GM12865 (cell line): ENCODE data around the gene DMC1.

Experiments used
- DNase-seq: peaks from one replicate; pipeline ENCODE4 v3.0.0; 2010; ENCODE audit warnings: low read depth
- H3K4me3 ChIP-seq: 2 replicates; pipeline ENCODE4 v1.5.1; 2011; ENCODE audit warnings: mild to moderate bottlenecking, low read depth, low read length, control low read depth
- TF ChIP-seq, protein P1 (sequence below): IDR thresholded peaks from 2 replicates; pipeline ENCODE4 v1.5.1; 2011; ENCODE audit warnings: low read length, control low read depth, low read depth, inconsistent platforms; ENCODE audit not compliant: insufficient read depth; ENCODE audit errors: missing control alignments

Gene DMC1

DNA sequence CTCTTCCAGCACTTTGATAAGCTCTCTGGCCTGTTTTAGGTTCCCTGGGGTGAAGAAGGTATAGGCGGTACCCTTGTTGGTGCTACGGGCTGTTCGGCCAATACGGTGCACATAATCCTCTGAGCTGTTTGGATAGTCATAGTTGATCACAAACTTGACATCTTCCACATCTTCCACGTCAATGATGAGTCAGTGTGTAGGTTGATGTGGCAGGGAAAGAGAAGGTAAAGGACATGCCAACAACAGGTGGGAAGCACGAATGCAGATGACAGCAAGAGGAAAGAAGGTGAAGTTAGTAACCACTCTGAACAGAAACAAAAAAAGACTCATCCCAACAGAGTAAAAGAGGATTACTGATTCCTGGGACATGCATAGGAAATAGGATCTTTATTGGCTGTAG is 82.0 kb downstream of the DMC1 start:
- TF ChIP-seq, protein P1, sequence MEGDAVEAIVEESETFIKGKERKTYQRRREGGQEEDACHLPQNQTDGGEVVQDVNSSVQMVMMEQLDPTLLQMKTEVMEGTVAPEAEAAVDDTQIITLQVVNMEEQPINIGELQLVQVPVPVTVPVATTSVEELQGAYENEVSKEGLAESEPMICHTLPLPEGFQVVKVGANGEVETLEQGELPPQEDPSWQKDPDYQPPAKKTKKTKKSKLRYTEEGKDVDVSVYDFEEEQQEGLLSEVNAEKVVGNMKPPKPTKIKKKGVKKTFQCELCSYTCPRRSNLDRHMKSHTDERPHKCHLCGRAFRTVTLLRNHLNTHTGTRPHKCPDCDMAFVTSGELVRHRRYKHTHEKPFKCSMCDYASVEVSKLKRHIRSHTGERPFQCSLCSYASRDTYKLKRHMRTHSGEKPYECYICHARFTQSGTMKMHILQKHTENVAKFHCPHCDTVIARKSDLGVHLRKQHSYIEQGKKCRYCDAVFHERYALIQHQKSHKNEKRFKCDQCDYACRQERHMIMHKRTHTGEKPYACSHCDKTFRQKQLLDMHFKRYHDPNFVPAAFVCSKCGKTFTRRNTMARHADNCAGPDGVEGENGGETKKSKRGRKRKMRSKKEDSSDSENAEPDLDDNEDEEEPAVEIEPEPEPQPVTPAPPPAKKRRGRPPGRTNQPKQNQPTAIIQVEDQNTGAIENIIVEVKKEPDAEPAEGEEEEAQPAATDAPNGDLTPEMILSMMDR: no peak
- H3K4me3 ChIP-seq: no peak overlapping the region

DNA sequence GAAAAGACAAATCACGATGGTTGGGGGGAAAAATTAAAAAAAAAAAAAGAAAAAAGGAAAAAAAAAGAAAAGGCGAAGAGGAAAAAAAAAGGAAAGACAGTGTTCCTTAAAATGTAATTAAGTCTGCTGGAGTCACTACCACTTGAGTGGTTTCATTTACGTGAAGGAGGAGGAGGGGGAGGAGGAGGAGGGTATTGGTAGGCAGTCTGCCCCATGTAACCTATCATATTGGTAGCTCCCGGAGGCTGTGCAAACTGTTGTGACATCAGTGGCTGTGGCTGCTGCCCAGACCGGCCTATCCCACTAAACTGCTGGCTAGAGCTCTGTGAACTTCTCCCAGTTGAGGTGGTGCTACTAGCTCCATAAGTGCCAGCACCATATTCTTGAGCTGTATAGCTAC is 84.2 kb downstream of the DMC1 start:
- no peak overlapping the region for H3K4me3 ChIP-seq
- TF ChIP-seq, protein P1: no peak
- no peak for DNase-seq

More for the DNA sequence above, 82.0 kb downstream of the DMC1 start:
- no peak for DNase-seq

DNA sequence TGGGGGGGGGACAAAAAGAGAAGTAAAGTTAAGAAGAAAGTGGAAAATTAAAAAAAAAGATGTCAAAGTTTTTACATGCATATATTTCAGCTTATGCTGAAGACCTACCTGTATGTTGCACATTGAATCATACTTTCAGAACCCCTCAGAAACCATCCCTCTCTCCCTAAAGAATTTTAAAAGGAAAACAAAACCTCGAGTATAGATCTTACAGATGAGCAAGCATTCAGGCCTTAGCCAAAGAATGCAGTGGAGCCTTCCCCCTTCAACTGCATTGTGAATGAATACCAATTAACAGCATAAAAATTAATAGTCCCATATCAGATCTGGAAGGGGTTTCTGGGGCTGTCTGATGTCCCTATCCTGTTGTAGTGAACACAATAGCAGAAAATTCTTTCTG is 85.7 kb downstream of the DMC1 start:
- no peak for DNase-seq
- H3K4me3 ChIP-seq: no peak overlapping the region
- TF ChIP-seq, protein P1: no peak

DNA sequence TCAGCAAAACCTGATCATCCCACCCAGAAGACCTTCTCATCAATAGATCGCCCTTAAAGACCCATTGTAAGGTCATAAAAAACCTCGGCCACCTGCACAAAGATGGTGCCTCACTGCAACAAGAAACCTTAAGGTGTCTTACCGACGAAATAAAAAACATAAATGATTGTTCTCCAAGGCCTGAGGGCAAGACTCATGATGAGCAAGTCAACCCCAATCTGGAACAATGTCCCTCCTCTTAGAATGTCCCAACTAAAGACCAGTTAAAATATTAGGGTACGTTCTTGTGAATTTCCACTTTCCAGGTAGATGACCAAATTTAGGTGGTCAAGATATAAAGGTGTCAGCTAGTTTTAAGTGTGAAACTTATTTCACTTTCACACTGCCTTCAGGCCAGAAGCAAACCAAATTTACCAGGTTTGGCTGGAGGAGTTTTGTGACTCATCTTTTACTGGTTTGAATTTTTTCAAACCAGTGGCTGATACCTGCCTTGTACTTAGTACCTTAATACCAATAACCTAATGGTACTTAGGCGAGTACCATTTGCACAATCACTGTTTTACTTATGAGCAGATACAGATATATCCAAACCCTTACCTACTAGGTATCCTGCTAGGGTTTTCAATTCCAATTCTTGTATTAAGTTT is 87.2 kb downstream of the DMC1 start:
- DNase-seq: no peak
- no peak overlapping the region for H3K4me3 ChIP-seq
- TF ChIP-seq, protein P1: no peak

DNA sequence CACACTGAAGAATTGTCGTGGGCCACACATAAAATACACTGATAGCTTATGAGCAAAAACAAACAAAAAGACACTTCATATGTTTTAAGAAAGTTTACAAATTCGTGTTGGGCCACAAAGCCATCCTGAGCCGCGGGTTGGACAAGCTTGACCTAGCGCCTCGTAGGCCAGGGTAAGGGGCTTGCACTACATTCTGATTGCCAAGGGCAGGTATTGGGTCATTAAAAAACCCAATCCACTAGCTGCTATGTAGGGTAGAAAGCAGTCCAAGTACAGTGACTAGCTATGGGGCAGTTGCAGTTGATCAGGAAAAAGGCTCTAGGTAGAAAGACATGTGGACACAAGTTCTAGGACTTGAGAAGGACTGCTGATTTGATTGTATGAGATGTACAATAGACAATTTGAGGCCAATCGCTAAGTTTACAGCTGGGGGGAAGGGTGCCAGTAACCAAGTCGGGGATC is 88.1 kb downstream of the DMC1 start:
- TF ChIP-seq, protein P1: no peak
- no peak overlapping the region for H3K4me3 ChIP-seq
- no peak for DNase-seq

DNA sequence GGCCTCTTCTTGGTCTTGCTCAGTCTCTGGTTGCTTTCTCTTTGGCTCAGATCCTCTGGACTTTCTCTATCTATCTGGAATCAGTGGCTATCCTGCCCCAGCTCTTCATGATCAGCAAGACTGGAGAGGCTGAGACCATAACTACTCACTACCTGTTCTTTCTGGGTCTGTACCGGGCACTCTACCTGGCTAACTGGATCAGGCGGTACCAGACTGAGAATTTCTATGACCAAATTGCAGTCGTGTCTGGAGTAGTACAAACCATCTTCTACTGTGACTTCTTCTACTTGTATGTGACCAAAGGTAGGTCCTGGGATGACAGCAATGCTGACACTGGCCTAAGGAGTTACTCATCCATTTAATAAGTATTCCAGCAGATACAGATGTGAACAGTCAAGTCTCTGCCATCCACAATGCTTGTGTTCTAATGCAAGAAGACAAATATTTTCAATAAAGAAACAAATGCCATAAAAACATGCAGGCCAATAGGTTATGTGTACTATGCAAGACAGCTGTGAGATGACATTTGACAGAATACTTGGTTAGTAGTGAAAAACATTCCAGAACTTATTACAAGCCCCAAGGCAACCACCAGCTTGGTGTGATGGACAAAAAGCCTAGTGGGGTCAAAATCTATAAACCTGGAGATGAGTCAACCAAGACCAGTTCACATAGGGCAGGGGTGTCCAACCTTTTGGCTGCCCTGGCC is 88.7 kb downstream of the DMC1 start:
- TF ChIP-seq, protein P1: no peak
- no peak for DNase-seq
- no peak overlapping the region for H3K4me3 ChIP-seq
